Left lung (tissue), 10 donors: ENCODE measurements around the gene TIAM2. TPM values are rescaled to one million over a fixed set of nuclear protein-coding genes. Genes with fewer than 3 reads are reported as not detected.

Source experiments
- ATAC-seq: fragments of 200-7000 bp; cut with Tn5 transposase; one replicate; pipeline ENCODE4 v1.9.1; 2020; ENCODE audit warnings: moderate library complexity
- DNase-seq, 4 donors: peaks; one replicate each; pipeline ENCODE4 v3.0.0-alpha.2; 2013 to 2020
- H3K27ac ChIP-seq, 2 donors: fragments of 200-600 bp; sonication (generic) in 1 of 2; one replicate each; pipeline versions ENCODE4 v1.5.0 to v1.8.0; 2020 to 2021
- H3K27me3 ChIP-seq, 2 donors: fragments of 200-600 bp; sonication (generic) in 1 of 2; one replicate each; pipeline versions ENCODE4 v1.5.0 to v1.8.0; 2020 to 2021
- H3K36me3 ChIP-seq, 2 donors: fragments of 200-600 bp; sonication (generic) in 1 of 2; one replicate each; pipeline versions ENCODE4 v1.5.0 to v1.8.0; 2020 to 2021
- H3K4me1 ChIP-seq, 2 donors: fragments of 200-600 bp; one replicate each; pipeline ENCODE4 v1.8.0; 2021
- H3K4me3 ChIP-seq, 2 donors: fragments of 200-600 bp; sonication (generic) in 1 of 2; one replicate each; pipeline versions ENCODE4 v1.5.0 to v1.8.0; 2020 to 2021; ENCODE audit warnings: mild to moderate bottlenecking in 1 of 2
- H3K9me3 ChIP-seq, 2 donors: fragments of 200-600 bp; sonication (generic) in 1 of 2; one replicate each; pipeline versions ENCODE4 v1.5.0 to v1.8.0; 2020 to 2021
- intact Hi-C, 2 donors: fragments of 100-400 bp; cut with DNase I; formaldehyde crosslinking; loops; one replicate each; pipeline versions ENCODE4 v1.11.2 to v1.14.2; 2022
- polyA plus RNA-seq, 6 donors: library from polyadenylated mRNA; unstranded; fragments of 120-200 nt; gene quantifications; one replicate each; pipeline ENCODE4 v1.2.1, GENCODE V29; 2013; ENCODE audit not compliant: insufficient read length in 6 of 6
- total RNA-seq, 2 donors: library from RNA; stranded (reverse); fragmentation: NEBNext Ultra II Directional; extraction: Animal tissue kit (Norgen Biotek cat#: 25700); gene quantifications; one replicate each; pipeline ENCODE4 v1.2.1, GENCODE V29; 2021
- TF ChIP-seq, protein P1 (sequence below), 2 donors: fragments of 200-600 bp; sonication (generic) in 1 of 2; IDR thresholded peaks; one replicate each; pipeline versions ENCODE4 v1.5.0 to v1.8.0; 2021; ENCODE audit warnings: antibody characterized with exemption in 2 of 2
- donor health status: DM: no; HTN: yes; CAD: no.
- donor health status: DM: no; HTN: no; CAD: no.

The TIAM2 gene
- total and polyA plus RNA-seq, 8 donors, result 6.9 to 25.0 (median 20.6) TPM

- TF ChIP-seq, protein P1, sequence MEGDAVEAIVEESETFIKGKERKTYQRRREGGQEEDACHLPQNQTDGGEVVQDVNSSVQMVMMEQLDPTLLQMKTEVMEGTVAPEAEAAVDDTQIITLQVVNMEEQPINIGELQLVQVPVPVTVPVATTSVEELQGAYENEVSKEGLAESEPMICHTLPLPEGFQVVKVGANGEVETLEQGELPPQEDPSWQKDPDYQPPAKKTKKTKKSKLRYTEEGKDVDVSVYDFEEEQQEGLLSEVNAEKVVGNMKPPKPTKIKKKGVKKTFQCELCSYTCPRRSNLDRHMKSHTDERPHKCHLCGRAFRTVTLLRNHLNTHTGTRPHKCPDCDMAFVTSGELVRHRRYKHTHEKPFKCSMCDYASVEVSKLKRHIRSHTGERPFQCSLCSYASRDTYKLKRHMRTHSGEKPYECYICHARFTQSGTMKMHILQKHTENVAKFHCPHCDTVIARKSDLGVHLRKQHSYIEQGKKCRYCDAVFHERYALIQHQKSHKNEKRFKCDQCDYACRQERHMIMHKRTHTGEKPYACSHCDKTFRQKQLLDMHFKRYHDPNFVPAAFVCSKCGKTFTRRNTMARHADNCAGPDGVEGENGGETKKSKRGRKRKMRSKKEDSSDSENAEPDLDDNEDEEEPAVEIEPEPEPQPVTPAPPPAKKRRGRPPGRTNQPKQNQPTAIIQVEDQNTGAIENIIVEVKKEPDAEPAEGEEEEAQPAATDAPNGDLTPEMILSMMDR (IDR thresholded peaks at IDR 0.05), result no peak
- ATAC-seq (no peak), DNase-seq (no peak)
- Histone ChIP-seq H3K36me3 (no peaks in the 10 kb centered on the region), H3K9me3 (no peaks in the 10 kb centered on the region), H3K4me1 (no peaks in the 10 kb centered on the region), H3K4me3 (no peak overlapping the region), H3K27ac (no peak overlapping the region), H3K27me3 (no peaks in the 10 kb centered on the region)
- intact Hi-C loops, result no loop called here
Observed at GRCh38 chr6:154954347-154954746, 40.8 kb upstream of the TIAM2 start.

- intact Hi-C loops, result no loop called here
- no peaks in the 10 kb centered on the region for H3K9me3 ChIP-seq
- TF ChIP-seq, protein P1 (IDR thresholded peaks at IDR 0.05), result no peak
- DNase-seq, result no peak
- H3K4me1 ChIP-seq, result no peaks in the 10 kb centered on the region
- H3K27me3 ChIP-seq, result no peaks in the 10 kb centered on the region
- no peak for ATAC-seq
- H3K36me3 ChIP-seq, result peaks cover 0 to 13% of the 10 kb centered on the region in 2 donors
- no peak overlapping the region for H3K4me3 ChIP-seq
- H3K27ac ChIP-seq, result no peak overlapping the region
Observed at GRCh38 chr6:154956771-154957522, 38.2 kb upstream of the TIAM2 start.

DNA sequence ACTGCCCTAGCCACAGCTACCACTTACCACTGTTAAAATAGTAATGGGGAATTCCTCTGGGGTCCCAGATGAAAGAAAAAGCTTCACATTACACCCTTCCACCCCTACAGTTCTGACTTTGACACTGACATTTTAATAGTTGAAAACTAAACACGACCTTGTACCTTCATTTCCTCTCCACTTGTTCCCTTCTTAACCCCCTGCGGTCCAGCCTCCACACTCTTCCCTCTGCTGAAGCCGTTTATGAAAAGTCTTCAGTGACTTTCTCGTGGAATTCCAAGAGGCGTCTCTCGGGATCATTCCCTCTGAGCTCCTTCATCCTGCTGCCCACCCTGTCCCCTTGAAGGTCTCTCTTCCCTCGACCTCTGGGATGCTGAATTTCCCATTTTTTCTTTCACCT, 36.6 kb upstream of the TIAM2 start:
- H3K4me1 ChIP-seq, result no peaks in the 10 kb centered on the region
- no peaks in the 10 kb centered on the region for H3K9me3 ChIP-seq
- intact Hi-C loops, result no loop called here
- peaks cover 0 to 13% of the 10 kb centered on the region in 2 donors for H3K36me3 ChIP-seq
- TF ChIP-seq, protein P1 (IDR thresholded peaks at IDR 0.05), result no peak
- no peak for ATAC-seq
- H3K4me3 ChIP-seq, result no peak overlapping the region
- H3K27me3 ChIP-seq, result no peaks in the 10 kb centered on the region
- H3K27ac ChIP-seq, result no peak overlapping the region
- no peak for DNase-seq

DNA sequence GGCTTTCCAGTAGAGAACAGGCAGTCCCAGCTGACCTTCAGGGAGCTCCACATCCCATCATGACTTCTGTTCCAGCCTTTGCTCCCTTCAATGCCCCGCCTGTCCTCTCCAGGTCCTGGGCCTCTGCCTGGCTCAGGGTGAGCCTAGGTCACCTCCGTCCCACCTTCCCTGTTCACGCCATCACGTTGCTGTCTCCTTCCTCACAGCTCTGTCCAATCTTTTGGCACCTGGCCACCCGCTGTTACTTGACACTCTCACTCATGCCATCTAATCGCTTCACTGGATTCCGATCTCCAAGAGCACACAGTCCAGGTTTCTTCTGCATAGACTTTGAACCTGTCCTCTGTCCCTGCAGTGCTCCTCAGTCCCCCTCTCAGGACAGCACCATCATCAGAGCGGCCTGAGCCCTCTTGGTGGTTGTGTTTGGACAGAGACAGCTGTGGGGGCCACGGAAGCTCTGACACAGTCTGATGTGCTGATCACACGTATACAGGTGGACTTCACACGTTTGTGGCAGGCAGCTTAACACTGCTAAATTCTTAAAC, 34.7 kb upstream of the TIAM2 start:
- DNase-seq (no peak), ATAC-seq (no peak)
- Histone ChIP-seq H3K36me3 (peaks cover 0 to 13% of the 10 kb centered on the region in 2 donors), H3K4me3 (no peak overlapping the region), H3K9me3 (no peaks in the 10 kb centered on the region), H3K27ac (no peak overlapping the region), H3K27me3 (no peaks in the 10 kb centered on the region), H3K4me1 (no peaks in the 10 kb centered on the region)
- intact Hi-C loops, result no loop called here
- TF ChIP-seq, protein P1 (IDR thresholded peaks at IDR 0.05), result no peak

DNA sequence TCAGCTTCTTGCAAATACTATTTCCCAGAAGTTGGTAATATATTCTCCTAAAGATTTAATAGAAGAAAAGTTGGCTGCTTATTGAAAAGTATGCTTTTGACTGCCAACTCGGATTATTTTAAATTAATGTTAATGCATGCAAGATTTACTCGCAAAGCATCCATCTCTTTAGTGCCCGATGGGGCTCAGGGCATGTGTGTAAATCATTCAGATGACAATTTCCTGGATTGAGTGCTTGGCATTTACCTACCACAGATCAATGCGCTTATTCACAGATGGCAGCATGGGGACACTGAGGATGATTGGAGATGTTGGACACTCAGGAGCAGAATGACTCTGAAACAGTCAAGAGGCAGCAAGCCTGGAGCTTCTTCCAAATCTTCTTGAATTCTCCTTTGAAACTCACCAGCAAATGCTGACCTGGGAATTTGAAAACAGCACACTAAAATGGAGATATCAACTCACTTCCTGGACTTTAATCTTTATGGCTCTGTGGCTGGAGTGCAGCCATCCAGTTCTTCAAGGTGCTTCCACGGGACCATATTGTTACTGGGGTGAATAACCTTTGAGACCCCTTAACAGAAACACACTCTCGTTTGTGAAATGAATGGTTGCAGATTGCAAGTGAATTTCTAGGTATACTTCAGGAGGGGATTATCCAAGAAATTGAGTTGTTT, 34.1 kb upstream of the TIAM2 start:
- Histone ChIP-seq H3K27me3 (no peaks in the 10 kb centered on the region), H3K27ac (no peak overlapping the region), H3K9me3 (no peaks in the 10 kb centered on the region), H3K36me3 (peaks cover 0 to 13% of the 10 kb centered on the region in 2 donors), H3K4me1 (no peaks in the 10 kb centered on the region), H3K4me3 (no peak overlapping the region)
- intact Hi-C loops, result no loop called here
- DNase-seq, result no peak
- TF ChIP-seq, protein P1 (IDR thresholded peaks at IDR 0.05), result no peak
- ATAC-seq, result no peak
